A549 (cell line): ENCODE data around the gene ABCC1. TPM values are rescaled to one million over a fixed set of nuclear protein-coding genes. Genes with fewer than 3 reads are reported as not detected.

Source experiments
- ATAC-seq, 2 experiments: fragments of 200-7000 bp in 1 of 2; fragments of >200 bp in 1 of 2; cut with Nextera tagmentation in 1 of 2; cut with Tn5 transposase in 1 of 2; 3 replicates each; pipeline versions ENCODE4 v1.8.0 to v1.9.1; 2018 to 2020; ENCODE audit warnings: mild to moderate bottlenecking in 1 of 2, moderate library complexity in 1 of 2
- CTCF ChIA-PET: fragments of 300-600 bp; sonication (Branson Sonifier 250); formaldehyde crosslinking; extraction: SDS; loops from one replicate; lab custom pipeline; 2021; ENCODE audit warnings: antibody characterized with exemption, inconsistent platforms; lab: Yijun Ruan, JAX
- POLR2A ChIA-PET: fragments of 350-600 bp; formaldehyde crosslinking; extraction: SDS; loops from one replicate; lab custom pipeline; 2021; ENCODE audit warnings: antibody characterized with exemption, inconsistent platforms; lab: Yijun Ruan, JAX
- DNase-seq, 2 experiments: peaks; one replicate each; pipeline versions ENCODE4 v3.0.0 to v3.0.0-alpha.2; 2011 to 2016; ENCODE audit warnings: low read depth in 1 of 2, low spot score in 1 of 2
- FAIRE-seq: peaks from 2 replicates; lab custom pipeline; 2011; peaks lifted over from hg19 to GRCh38; lab: Jason Lieb, UNC
- H3K27ac ChIP-seq, 2 experiments: fragments of >200 bp; sonication (Bioruptor Twin); formaldehyde crosslinking; 3 replicates each; pipeline ENCODE4 v1.5.1; 2016 to 2017
- H3K4me1 ChIP-seq: fragments of >200 bp; sonication (Bioruptor Twin); formaldehyde crosslinking; 3 replicates; pipeline ENCODE4 v1.6.1; 2016
- H3K4me2 ChIP-seq: fragments of >200 bp; sonication (Bioruptor Twin); formaldehyde crosslinking; 3 replicates; pipeline ENCODE4 v1.6.1; 2016
- H3K4me3 ChIP-seq: fragments of >200 bp; sonication (Bioruptor Twin); formaldehyde crosslinking; 3 replicates; pipeline ENCODE4 v1.5.1; 2016
- H3K9me3 ChIP-seq: fragments of >200 bp; sonication (Bioruptor Twin); formaldehyde crosslinking; 3 replicates; pipeline ENCODE4 v1.6.1; 2016
- CBX2 ChIP-seq: fragments of 200-600 bp; sonication (generic); IDR thresholded peaks from 2 replicates; pipeline ENCODE4 v1.6.1; 2016; ENCODE audit warnings: low read depth, mild to moderate bottlenecking, borderline replicate concordance
- CEBPB ChIP-seq, 2 experiments: fragments of >200 bp in 1 of 2; sonication (Bioruptor Twin) in 1 of 2; formaldehyde crosslinking in 1 of 2; IDR thresholded peaks; 2 replicates each; pipeline ENCODE4 v1.6.1; 2012 to 2016
- CHD2 ChIP-seq: fragments of 150-350 bp; IDR thresholded peaks from 2 replicates; pipeline ENCODE4 v1.6.1; 2014; ENCODE audit warnings: low read length; ENCODE audit not compliant: partially characterized antibody
- EHF ChIP-seq: fragments of 250-450 bp; sonication (Bioruptor Pico); IDR thresholded peaks from 2 replicates; pipeline ENCODE4 v1.5.0; 2020; ENCODE audit warnings: mild to moderate bottlenecking
- EP300 ChIP-seq, 2 experiments: fragments of >200 bp; sonication (Bioruptor Twin); formaldehyde crosslinking; IDR thresholded peaks; 2 replicates in 1 of 2; 3 replicates in 1 of 2; pipeline ENCODE4 v1.6.1; 2016 to 2017
- ESRRA ChIP-seq: fragments of 150-350 bp; IDR thresholded peaks from 2 replicates; pipeline ENCODE4 v1.6.1; 2014; ENCODE audit warnings: mild to moderate bottlenecking, low read length, borderline replicate concordance
- GATA3 ChIP-seq: IDR thresholded peaks from 2 replicates; pipeline ENCODE4 v1.6.1; 2012; ENCODE audit warnings: borderline replicate concordance
- HDAC2 ChIP-seq: fragments of 200-600 bp; sonication (generic); IDR thresholded peaks from 2 replicates; pipeline ENCODE4 v1.6.1; 2016
- HES2 ChIP-seq: fragments of >200 bp; sonication (Bioruptor Twin); formaldehyde crosslinking; IDR thresholded peaks from 2 replicates; pipeline ENCODE4 v1.6.1; 2016
- HOXB5 ChIP-seq: fragments of 250-450 bp; sonication (Bioruptor Pico); IDR thresholded peaks from 2 replicates; pipeline ENCODE4 v1.5.0; 2020; ENCODE audit warnings: mild to moderate bottlenecking, moderate library complexity
- JUN ChIP-seq, 2 experiments: fragments of >200 bp; sonication (Bioruptor Twin); formaldehyde crosslinking; IDR thresholded peaks; 2 replicates in 1 of 2; 3 replicates in 1 of 2; pipeline ENCODE4 v1.6.1; 2016 to 2017
- JUNB ChIP-seq: fragments of >200 bp; sonication (Bioruptor Twin); formaldehyde crosslinking; IDR thresholded peaks from 2 replicates; pipeline ENCODE4 v1.6.1; 2016
- KDM1A ChIP-seq: fragments of 200-600 bp; sonication (generic); IDR thresholded peaks from 2 replicates; pipeline ENCODE4 v1.6.1; 2016; ENCODE audit warnings: low read depth, mild to moderate bottlenecking
- MAZ ChIP-seq: fragments of 150-350 bp; IDR thresholded peaks from 2 replicates; pipeline ENCODE4 v1.6.1; 2014; ENCODE audit warnings: antibody characterized with exemption, low read depth, low read length, borderline replicate concordance
- NR3C1 ChIP-seq: fragments of >200 bp; sonication (Bioruptor Twin); formaldehyde crosslinking; IDR thresholded peaks from 3 replicates; pipeline ENCODE4 v1.6.1; 2017
- RAD21 ChIP-seq, 2 experiments: fragments of >200 bp in 1 of 2; sonication (Bioruptor Twin) in 1 of 2; formaldehyde crosslinking in 1 of 2; IDR thresholded peaks in 1 of 2; conservative IDR thresholded peaks in 1 of 2; 2 replicates in 1 of 2; 3 replicates in 1 of 2; pipeline ENCODE4 v1.6.1; 2012 to 2018; ENCODE audit warnings: inconsistent platforms in 1 of 2
- RARB ChIP-seq: fragments of 250-450 bp; sonication (Bioruptor Pico); IDR thresholded peaks from 2 replicates; pipeline ENCODE4 v1.8.0; 2021; ENCODE audit warnings: mild to moderate bottlenecking, moderate library complexity
- RFX5 ChIP-seq: fragments of 450-650 bp; IDR thresholded peaks from 2 replicates; pipeline ENCODE4 v1.7.1; 2014; ENCODE audit warnings: antibody characterized with exemption, mild to moderate bottlenecking, moderate library complexity
- SMC3 ChIP-seq: fragments of >200 bp; sonication (Bioruptor Twin); formaldehyde crosslinking; IDR thresholded peaks from 3 replicates; pipeline ENCODE4 v1.6.1; 2018; ENCODE audit warnings: inconsistent platforms
- ZNF302 ChIP-seq: fragments of 250-450 bp; sonication (Bioruptor Pico); IDR thresholded peaks from 2 replicates; pipeline ENCODE4 v1.9.0; 2021; ENCODE audit warnings: inconsistent platforms, mild to moderate bottlenecking, moderate library complexity
- WGBS: methylation state at CpG from one replicate; pipeline ENCODE4 v1.1.6; 2017; ENCODE audit errors: missing lambda C conversion rate; 5-methylcytosine and 5-hydroxymethylcytosine counted together
- polyA plus RNA-seq, 4 experiments: library from polyadenylated mRNA; depleted of rRNA in 3 of 4; stranded (reverse); fragments of >200 nt; fragmentation: RNase III in 1 of 4; extraction: RNeasy Plus Mini Kit Qiagen cat#74134 plus additional on column Dnase treatment in 1 of 4; gene quantifications; 2 replicates in 3 of 4; 3 replicates in 1 of 4; pipeline ENCODE4 v1.2.3, GENCODE V29; 2011 to 2017
- TF ChIP-seq, protein P1 (sequence below): fragments of 200-600 bp; sonication (generic); IDR thresholded peaks from 2 replicates; pipeline ENCODE4 v1.6.1; 2016; ENCODE audit warnings: antibody characterized with exemption, mild to moderate bottlenecking, moderate library complexity
- TF ChIP-seq, protein P2 (sequence below): fragments of 250-450 bp; sonication (Bioruptor Pico); IDR thresholded peaks from 2 replicates; pipeline ENCODE4 v1.5.0; 2021; ENCODE audit warnings: mild to moderate bottlenecking, moderate library complexity, borderline replicate concordance
- TF ChIP-seq, protein P3 (sequence below): IDR thresholded peaks from 2 replicates; pipeline ENCODE4 v1.6.1; 2012
- TF ChIP-seq, protein P4 (sequence below): fragments of 450-650 bp; IDR thresholded peaks from 2 replicates; pipeline ENCODE4 v1.6.1; 2014; ENCODE audit warnings: antibody characterized with exemption
- TF ChIP-seq, protein P5 (sequence below): IDR thresholded peaks from 2 replicates; pipeline ENCODE4 v1.6.1; 2012; ENCODE audit warnings: low read depth, borderline replicate concordance

The ABCC1 gene
- polyA plus RNA-seq, 2 of the 4 experiments (the other 2 are of a cell fraction): 56.5 to 93.8 TPM

DNA sequence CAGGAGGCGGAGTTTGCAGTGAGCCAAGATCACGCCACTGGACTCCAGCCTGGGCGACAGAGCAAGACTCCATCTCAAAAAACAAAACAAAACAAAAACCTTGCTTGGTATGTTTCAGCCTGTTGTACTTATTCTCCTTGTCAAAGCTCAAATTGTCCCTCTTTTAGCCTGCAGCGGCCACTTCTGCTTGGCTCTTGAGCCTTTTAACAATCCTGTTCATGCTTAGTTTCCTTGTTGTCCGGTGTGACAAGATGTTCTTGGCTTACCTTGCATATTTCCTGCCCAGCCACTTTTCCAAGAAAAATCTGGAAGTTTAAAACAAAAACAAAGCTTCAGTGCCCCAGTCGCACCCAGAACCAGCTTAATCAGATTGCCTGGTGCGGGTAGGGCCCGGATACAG lies 81.0 kb downstream of the ABCC1 start:
- TF ChIP-seq MAZ: no peak
- TF ChIP-seq RARB (CRISPR knock-in tag): no peak
- TF ChIP-seq JUN (IDR thresholded peaks at IDR 0.05): no peak
- TF ChIP-seq, protein P1, sequence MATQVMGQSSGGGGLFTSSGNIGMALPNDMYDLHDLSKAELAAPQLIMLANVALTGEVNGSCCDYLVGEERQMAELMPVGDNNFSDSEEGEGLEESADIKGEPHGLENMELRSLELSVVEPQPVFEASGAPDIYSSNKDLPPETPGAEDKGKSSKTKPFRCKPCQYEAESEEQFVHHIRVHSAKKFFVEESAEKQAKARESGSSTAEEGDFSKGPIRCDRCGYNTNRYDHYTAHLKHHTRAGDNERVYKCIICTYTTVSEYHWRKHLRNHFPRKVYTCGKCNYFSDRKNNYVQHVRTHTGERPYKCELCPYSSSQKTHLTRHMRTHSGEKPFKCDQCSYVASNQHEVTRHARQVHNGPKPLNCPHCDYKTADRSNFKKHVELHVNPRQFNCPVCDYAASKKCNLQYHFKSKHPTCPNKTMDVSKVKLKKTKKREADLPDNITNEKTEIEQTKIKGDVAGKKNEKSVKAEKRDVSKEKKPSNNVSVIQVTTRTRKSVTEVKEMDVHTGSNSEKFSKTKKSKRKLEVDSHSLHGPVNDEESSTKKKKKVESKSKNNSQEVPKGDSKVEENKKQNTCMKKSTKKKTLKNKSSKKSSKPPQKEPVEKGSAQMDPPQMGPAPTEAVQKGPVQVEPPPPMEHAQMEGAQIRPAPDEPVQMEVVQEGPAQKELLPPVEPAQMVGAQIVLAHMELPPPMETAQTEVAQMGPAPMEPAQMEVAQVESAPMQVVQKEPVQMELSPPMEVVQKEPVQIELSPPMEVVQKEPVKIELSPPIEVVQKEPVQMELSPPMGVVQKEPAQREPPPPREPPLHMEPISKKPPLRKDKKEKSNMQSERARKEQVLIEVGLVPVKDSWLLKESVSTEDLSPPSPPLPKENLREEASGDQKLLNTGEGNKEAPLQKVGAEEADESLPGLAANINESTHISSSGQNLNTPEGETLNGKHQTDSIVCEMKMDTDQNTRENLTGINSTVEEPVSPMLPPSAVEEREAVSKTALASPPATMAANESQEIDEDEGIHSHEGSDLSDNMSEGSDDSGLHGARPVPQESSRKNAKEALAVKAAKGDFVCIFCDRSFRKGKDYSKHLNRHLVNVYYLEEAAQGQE: no peak
- TF ChIP-seq ESRRA: no peak
- no peak for TF ChIP-seq GATA3
- TF ChIP-seq RAD21 (conservative IDR thresholded peaks at IDR 0.05 in 1 of 2, IDR thresholded peaks at IDR 0.05 in 1 of 2): no peak
- no peak for TF ChIP-seq JUNB
- no peak for TF ChIP-seq RFX5
- no peak overlapping the region for H3K4me2 ChIP-seq
- H3K9me3 ChIP-seq: no peaks in the 10 kb centered on the region
- H3K27ac ChIP-seq: peak overlapping the region in 1 of 2 experiments; percentile 65; a peak in 2 of 6 replicates
- no peak for DNase-seq
- POLR2A ChIA-PET: interaction anchor here (1.7 kb wide), 1 partner anchor 9 kb away, joined by 5 read pairs; no protein-coding TSS in a partner anchor
- peaks cover 43% of the 10 kb centered on the region for H3K4me1 ChIP-seq
- no peak for FAIRE-seq
- CTCF ChIA-PET: interaction anchor here (1.2 to 2.2 kb wide), 3 partner anchors 11 to 156 kb away, joined by 3 to 9 read pairs (median 5); no protein-coding TSS in a partner anchor
- no peak for ATAC-seq
- no peak overlapping the region for H3K4me3 ChIP-seq
- WGBS: 97% methylated on average over 8 of the region's 8 CpGs

DNA sequence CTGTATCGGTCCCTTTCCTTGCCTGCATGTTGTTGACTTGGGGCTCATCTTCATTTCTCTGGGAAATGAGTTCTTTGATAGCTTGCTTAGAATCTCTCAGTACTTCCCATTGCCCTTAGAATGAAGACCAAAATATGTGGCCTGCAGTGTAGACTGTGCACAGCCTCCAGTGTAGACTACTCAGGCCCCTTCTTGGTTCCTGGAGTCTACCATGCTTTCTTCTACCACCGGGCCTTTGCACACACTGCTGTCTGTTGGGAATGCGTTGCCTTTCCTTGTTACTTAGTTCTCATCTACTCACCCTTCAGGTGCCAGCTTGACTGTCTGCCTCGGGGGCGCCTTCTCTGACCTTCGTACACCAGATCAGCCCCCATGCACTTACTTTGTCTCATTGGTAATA lies 82.0 kb downstream of the ABCC1 start:
- H3K4me1 ChIP-seq: peaks cover 36% of the 10 kb centered on the region
- WGBS: 94% methylated on average over 6 of the region's 6 CpGs
- ChIA-PET CTCF (interaction anchor here (1.2 to 2.2 kb wide), 4 partner anchors 10 to 157 kb away, joined by 3 to 9 read pairs (median 4); no protein-coding TSS in a partner anchor), POLR2A (no interaction called here)
- DNase-seq: no peak
- no peaks in the 10 kb centered on the region for H3K9me3 ChIP-seq
- no peak for ATAC-seq
- no peak for FAIRE-seq
- TF ChIP-seq EHF: no peak
- TF ChIP-seq MAZ: no peak
- TF ChIP-seq EP300 (IDR thresholded peaks at IDR 0.05): no peak
- H3K4me2 ChIP-seq: no peak overlapping the region
- H3K4me3 ChIP-seq: no peak overlapping the region
- peak overlapping the region in 1 of 2 experiments; percentile 65; a peak in 1 of 6 replicates for H3K27ac ChIP-seq

- WGBS: 66% methylated on average over 5 of the region's 5 CpGs
- no peak overlapping the region for H3K4me2 ChIP-seq
- peak overlapping the region in 1 of 2 experiments; percentile 34; a peak in 1 of 6 replicates for H3K27ac ChIP-seq
- no peak for DNase-seq
- FAIRE-seq: no peak
- peaks cover 28% of the 10 kb centered on the region for H3K4me1 ChIP-seq
- no peak overlapping the region for H3K4me3 ChIP-seq
- ChIA-PET POLR2A (no interaction called here), CTCF (interaction anchor here (0.8 to 2.2 kb wide), 10 partner anchors 9 to 159 kb away, joined by 3 to 9 read pairs (median 4); no protein-coding TSS in a partner anchor)
- H3K9me3 ChIP-seq: no peaks in the 10 kb centered on the region
- ATAC-seq: no peak
- TF ChIP-seq, protein P2, sequence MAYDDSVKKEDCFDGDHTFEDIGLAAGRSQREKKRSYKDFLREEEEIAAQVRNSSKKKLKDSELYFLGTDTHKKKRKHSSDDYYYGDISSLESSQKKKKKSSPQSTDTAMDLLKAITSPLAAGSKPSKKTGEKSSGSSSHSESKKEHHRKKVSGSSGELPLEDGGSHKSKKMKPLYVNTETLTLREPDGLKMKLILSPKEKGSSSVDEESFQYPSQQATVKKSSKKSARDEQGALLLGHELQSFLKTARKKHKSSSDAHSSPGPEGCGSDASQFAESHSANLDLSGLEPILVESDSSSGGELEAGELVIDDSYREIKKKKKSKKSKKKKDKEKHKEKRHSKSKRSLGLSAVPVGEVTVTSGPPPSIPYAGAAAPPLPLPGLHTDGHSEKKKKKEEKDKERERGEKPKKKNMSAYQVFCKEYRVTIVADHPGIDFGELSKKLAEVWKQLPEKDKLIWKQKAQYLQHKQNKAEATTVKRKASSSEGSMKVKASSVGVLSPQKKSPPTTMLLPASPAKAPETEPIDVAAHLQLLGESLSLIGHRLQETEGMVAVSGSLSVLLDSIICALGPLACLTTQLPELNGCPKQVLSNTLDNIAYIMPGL (CRISPR knock-in tag): no peak
- TF ChIP-seq EHF: no peak
- TF ChIP-seq HOXB5 (CRISPR knock-in tag): no peak
- TF ChIP-seq, protein P3, sequence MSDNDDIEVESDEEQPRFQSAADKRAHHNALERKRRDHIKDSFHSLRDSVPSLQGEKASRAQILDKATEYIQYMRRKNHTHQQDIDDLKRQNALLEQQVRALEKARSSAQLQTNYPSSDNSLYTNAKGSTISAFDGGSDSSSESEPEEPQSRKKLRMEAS: no peak
- TF ChIP-seq CHD2: no peak
- TF ChIP-seq KDM1A: no peak
- TF ChIP-seq, protein P4, sequence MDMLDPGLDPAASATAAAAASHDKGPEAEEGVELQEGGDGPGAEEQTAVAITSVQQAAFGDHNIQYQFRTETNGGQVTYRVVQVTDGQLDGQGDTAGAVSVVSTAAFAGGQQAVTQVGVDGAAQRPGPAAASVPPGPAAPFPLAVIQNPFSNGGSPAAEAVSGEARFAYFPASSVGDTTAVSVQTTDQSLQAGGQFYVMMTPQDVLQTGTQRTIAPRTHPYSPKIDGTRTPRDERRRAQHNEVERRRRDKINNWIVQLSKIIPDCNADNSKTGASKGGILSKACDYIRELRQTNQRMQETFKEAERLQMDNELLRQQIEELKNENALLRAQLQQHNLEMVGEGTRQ: no peak
- no peak for TF ChIP-seq JUNB
- TF ChIP-seq, protein P5, sequence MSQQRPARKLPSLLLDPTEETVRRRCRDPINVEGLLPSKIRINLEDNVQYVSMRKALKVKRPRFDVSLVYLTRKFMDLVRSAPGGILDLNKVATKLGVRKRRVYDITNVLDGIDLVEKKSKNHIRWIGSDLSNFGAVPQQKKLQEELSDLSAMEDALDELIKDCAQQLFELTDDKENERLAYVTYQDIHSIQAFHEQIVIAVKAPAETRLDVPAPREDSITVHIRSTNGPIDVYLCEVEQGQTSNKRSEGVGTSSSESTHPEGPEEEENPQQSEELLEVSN: no peak
- no peak for TF ChIP-seq ZNF302 (CRISPR knock-in tag)
- TF ChIP-seq GATA3: no peak
- no peak for TF ChIP-seq HES2
- no peak for TF ChIP-seq RAD21 (conservative IDR thresholded peaks at IDR 0.05 in 1 of 2, IDR thresholded peaks at IDR 0.05 in 1 of 2)
- no peak for TF ChIP-seq SMC3
- TF ChIP-seq NR3C1: no peak
- TF ChIP-seq CBX2: no peak
- TF ChIP-seq HDAC2: no peak
- TF ChIP-seq CEBPB (IDR thresholded peaks at IDR 0.05): no peak
Measured at GRCh38 chr16:16032271-16032979, 83.0 kb downstream of the ABCC1 start.
